Stimulated activated CD8-positive, alpha-beta memory T cell treated with anti-CD3 and anti-CD28 coated beads, Interleukin-4, amount 100 ng/mL, for 1 hour (primary cell): Measurements from ENCODE around the gene PPP2R2C.

Experiments
- DNase-seq, 2 donors: peaks; one replicate each; pipeline ENCODE4 v3.0.0-alpha.2; 2020; ENCODE audit warnings: low read depth in 2 of 2, low spot score in 1 of 2

Gene PPP2R2C

GRCh38 chr4:6292376-6293096 is 179.9 kb downstream of the PPP2R2C start:
- no peak for DNase-seq

- no peak for DNase-seq
Measured at GRCh38 chr4:6291784-6292297, 180.6 kb downstream of the PPP2R2C start.

- no peak for DNase-seq
Measured at GRCh38 chr4:6290769-6291547, 181.5 kb downstream of the PPP2R2C start.

GRCh38 chr4:6290256-6290655 is 182.2 kb downstream of the PPP2R2C start:
- no peak for DNase-seq

GRCh38 chr4:6288871-6289270 is 183.5 kb downstream of the PPP2R2C start:
- DNase-seq = no peak

GRCh38 chr4:6288342-6288741 is 184.1 kb downstream of the PPP2R2C start:
- DNase-seq = no peak

GRCh38 chr4:6287017-6287788 is 185.2 kb downstream of the PPP2R2C start:
- DNase-seq = no peak

- DNase-seq = no peak
Measured at GRCh38 chr4:6283282-6283681, 189.1 kb downstream of the PPP2R2C start.

GRCh38 chr4:6282314-6282771 is 190.1 kb downstream of the PPP2R2C start:
- no peak for DNase-seq

- DNase-seq = no peak
Measured at GRCh38 chr4:6281436-6282313, 190.7 kb downstream of the PPP2R2C start.

GRCh38 chr4:6280365-6280996 is 191.9 kb downstream of the PPP2R2C start:
- DNase-seq = no peak

- DNase-seq = no peak
Measured at GRCh38 chr4:6279582-6280289, 192.7 kb downstream of the PPP2R2C start.

GRCh38 chr4:6278801-6279197 is 193.6 kb downstream of the PPP2R2C start:
- no peak for DNase-seq

GRCh38 chr4:6277935-6278800 is 194.2 kb downstream of the PPP2R2C start:
- DNase-seq = no peak

GRCh38 chr4:6277139-6277802 is 195.1 kb downstream of the PPP2R2C start:
- DNase-seq = no peak

GRCh38 chr4:6275898-6276806 is 196.3 kb downstream of the PPP2R2C start:
- no peak for DNase-seq

GRCh38 chr4:6275351-6275750 is 197.1 kb downstream of the PPP2R2C start:
- DNase-seq = no peak
